ENCODE measurements around the gene ZNF280C.
"Not testable (repeated sequence)": the region's sequence is repeated elsewhere in the genome, so short reads cannot be mapped to it uniquely, and the experiment has no call there.

ZNF280C gene

DNA sequence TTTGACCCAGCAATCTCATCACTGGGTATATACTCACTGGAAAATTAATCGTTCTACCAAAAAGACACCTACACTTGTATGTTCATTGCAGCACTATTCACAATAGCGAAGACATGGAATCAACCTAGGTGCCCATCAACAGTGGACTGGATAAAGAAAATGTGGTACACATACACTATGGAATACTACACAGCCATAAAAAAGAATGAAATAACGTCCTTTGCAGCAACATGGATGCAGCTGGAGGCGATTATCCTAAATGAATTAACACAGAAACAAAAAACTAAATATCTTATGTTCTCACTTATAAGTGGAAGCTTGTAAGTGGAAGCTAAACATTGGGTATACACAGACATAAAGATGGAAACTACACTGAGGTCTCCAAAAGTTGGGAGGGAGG is 37.5 kb downstream of the ZNF280C start:
- H3K4me3 ChIP-seq (ENCODE audit: low read depth, low read length); H3K27ac ChIP-seq (ENCODE audit: extremely low read depth, low read depth, low read length); H3K4me1 ChIP-seq (ENCODE audit: control insufficient read depth, insufficient read depth, low read length); H3K9me3 ChIP-seq (ENCODE audit: control insufficient read depth, insufficient read depth, low read depth, low read length); POLR2A ChIA-PET; CTCF ChIA-PET: not testable (repeated sequence)
- H3K36me3 ChIP-seq (ENCODE audit: control insufficient read depth in 2 of 2, insufficient read depth in 1 of 2, low read length in 2 of 2) = peaks cover 54 to 56% of the 10 kb centered on the region in 2 experiments
- peak; percentile 72; the same call in 1 of the 2 replicates for TF ChIP-seq ZNF146 (tag by site-specific recombination; IDR thresholded peaks at IDR 0.05)

GRCh38 chrX:130228871-130229270 is 39.8 kb downstream of the ZNF280C start:
- CTCF ChIA-PET = no interaction called here

GRCh38 chrX:130224810-130225209 is 43.9 kb downstream of the ZNF280C start:
- ChIA-PET CTCF (no interaction called here), POLR2A (interaction anchor here (1.3 kb wide), 1 partner anchor 43 kb away, joined by 3 read pairs; no protein-coding TSS in a partner anchor)
- no peak for TF ChIP-seq ZBTB8A (tag by site-specific recombination; IDR thresholded peaks at IDR 0.05)
- TF ChIP-seq, protein P1, sequence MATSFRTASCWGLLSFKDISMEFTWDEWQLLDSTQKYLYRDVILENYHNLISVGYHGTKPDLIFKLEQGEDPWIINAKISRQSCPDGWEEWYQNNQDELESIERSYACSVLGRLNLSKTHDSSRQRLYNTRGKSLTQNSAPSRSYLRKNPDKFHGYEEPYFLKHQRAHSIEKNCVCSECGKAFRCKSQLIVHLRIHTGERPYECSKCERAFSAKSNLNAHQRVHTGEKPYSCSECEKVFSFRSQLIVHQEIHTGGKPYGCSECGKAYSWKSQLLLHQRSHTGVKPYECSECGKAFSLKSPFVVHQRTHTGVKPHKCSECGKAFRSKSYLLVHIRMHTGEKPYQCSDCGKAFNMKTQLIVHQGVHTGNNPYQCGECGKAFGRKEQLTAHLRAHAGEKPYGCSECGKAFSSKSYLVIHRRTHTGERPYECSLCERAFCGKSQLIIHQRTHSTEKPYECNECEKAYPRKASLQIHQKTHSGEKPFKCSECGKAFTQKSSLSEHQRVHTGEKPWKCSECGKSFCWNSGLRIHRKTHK (tag by site-specific recombination; IDR thresholded peaks at IDR 0.05) = no peak
- TF ChIP-seq ZNF596 (tag by site-specific recombination; IDR thresholded peaks at IDR 0.05) = no peak
- no peak for TF ChIP-seq ZNF747 (tag by site-specific recombination; IDR thresholded peaks at IDR 0.05)
- TF ChIP-seq ZNF600 (tag by site-specific recombination; IDR thresholded peaks at IDR 0.05) = no peak
- no peak for TF ChIP-seq ZNF391 (tag by site-specific recombination; IDR thresholded peaks at IDR 0.05; ENCODE audit: borderline replicate concordance, low read depth)
- no peak for TF ChIP-seq ZNF239 (tag by site-specific recombination; IDR thresholded peaks at IDR 0.05)
- TF ChIP-seq SALL2 (tag by site-specific recombination; IDR thresholded peaks at IDR 0.05; ENCODE audit: borderline replicate concordance) = no peak
- H3K27ac ChIP-seq (ENCODE audit: extremely low read depth, low read depth, low read length) = no peak overlapping the region
- no peaks in the 10 kb centered on the region for H3K4me1 ChIP-seq (ENCODE audit: control insufficient read depth, insufficient read depth, low read length)
- H3K36me3 ChIP-seq (ENCODE audit: control insufficient read depth in 2 of 2, insufficient read depth in 1 of 2, low read length in 2 of 2) = peaks cover 14 to 46% of the 10 kb centered on the region in 2 experiments
- H3K9me3 ChIP-seq (ENCODE audit: control insufficient read depth, insufficient read depth, low read depth, low read length) = no peaks in the 10 kb centered on the region
- no peak overlapping the region for H3K4me3 ChIP-seq (ENCODE audit: low read depth, low read length)

More at GRCh38 chrX:130228871-130229270, 39.8 kb downstream of the ZNF280C start:
- Histone ChIP-seq H3K4me3 (ENCODE audit: low read depth, low read length) (no peak overlapping the region), H3K36me3 (ENCODE audit: control insufficient read depth in 2 of 2, insufficient read depth in 1 of 2, low read length in 2 of 2) (peaks cover 39 to 61% of the 10 kb centered on the region in 2 experiments), H3K9me3 (ENCODE audit: control insufficient read depth, insufficient read depth, low read depth, low read length) (no peaks in the 10 kb centered on the region; the same call in 1 of the 2 replicates), H3K27ac (ENCODE audit: extremely low read depth, low read depth, low read length) (no peak overlapping the region), H3K4me1 (ENCODE audit: control insufficient read depth, insufficient read depth, low read length) (no peaks in the 10 kb centered on the region)
- POLR2A ChIA-PET = no interaction called here
- TF ChIP-seq KLF10 (tag by site-specific recombination; IDR thresholded peaks at IDR 0.05) = no peak
- TF ChIP-seq ZNF239 (tag by site-specific recombination; IDR thresholded peaks at IDR 0.05) = no peak
- TF ChIP-seq ZNF350 (tag by site-specific recombination; IDR thresholded peaks at IDR 0.05) = no peak
- TF ChIP-seq ZNF561 (tag by site-specific recombination; IDR thresholded peaks at IDR 0.05; ENCODE audit: borderline replicate concordance) = no peak

- CTCF ChIA-PET = interaction anchor here (0.6 kb wide), 1 partner anchor 14 kb away, joined by 3 read pairs; no protein-coding TSS in a partner anchor
These were observed 52.4 kb downstream of the ZNF280C start for GRCh38 chrX:130216320-130216719.

More at GRCh38 chrX:130216320-130216719, 52.4 kb downstream of the ZNF280C start:
- H3K27ac ChIP-seq (ENCODE audit: extremely low read depth, low read depth, low read length) = no peak overlapping the region
- H3K36me3 ChIP-seq (ENCODE audit: control insufficient read depth in 2 of 2, insufficient read depth in 1 of 2, low read length in 2 of 2) = peaks cover 24 to 45% of the 10 kb centered on the region in 2 experiments
- H3K9me3 ChIP-seq (ENCODE audit: control insufficient read depth, insufficient read depth, low read depth, low read length) = no peaks in the 10 kb centered on the region
- no peaks in the 10 kb centered on the region for H3K4me1 ChIP-seq (ENCODE audit: control insufficient read depth, insufficient read depth, low read length)
- POLR2A ChIA-PET = no interaction called here
- no peak overlapping the region for H3K4me3 ChIP-seq (ENCODE audit: low read depth, low read length)
- TF ChIP-seq MZF1 (tag by site-specific recombination; IDR thresholded peaks at IDR 0.05; ENCODE audit: borderline replicate concordance) (no peak), ZSCAN4 (tag by site-specific recombination; IDR thresholded peaks at IDR 0.05) (no peak), ZNF830 (tag by site-specific recombination; IDR thresholded peaks at IDR 0.05; ENCODE audit: low read depth) (no peak), ZIC2 (tag by site-specific recombination; IDR thresholded peaks at IDR 0.05) (no peak), ZNF677 (tag by site-specific recombination; IDR thresholded peaks at IDR 0.05) (no peak), RBAK (tag by site-specific recombination; IDR thresholded peaks at IDR 0.05) (no peak), ZNF341 (tag by site-specific recombination; IDR thresholded peaks at IDR 0.05; ENCODE audit: low read depth) (no peak)

All from HEK293 (cell line).